GM12878 (cell line): ENCODE measurements around the gene THRA. TPM values are rescaled to one million over a fixed set of nuclear protein-coding genes. Genes with fewer than 3 reads are reported as not detected.

Source experiments
- ATAC-seq: fragments of 200-7000 bp; cut with Tn5 transposase; 3 replicates; pipeline ENCODE4 v1.9.1; 2020; ENCODE audit warnings: mild to moderate bottlenecking, moderate library complexity
- BruUV-seq: library from RNA; stranded (reverse); fragments of 400-500 nt; replicated peaks from 2 replicates; lab custom pipeline; 2021; lab: Mats Ljungman, UMichigan
- CTCF ChIA-PET: fragments of 300-600 bp; sonication (Branson Sonifier 250); formaldehyde crosslinking; extraction: SDS; loops from one replicate; lab custom pipeline; 2021; ENCODE audit warnings: inconsistent platforms; lab: Yijun Ruan, JAX
- POLR2A ChIA-PET: fragments of 350-600 bp; formaldehyde crosslinking; extraction: SDS; loops from one replicate; lab custom pipeline; 2021; ENCODE audit warnings: inconsistent platforms; lab: Charles Lee
- RAD21 ChIA-PET: fragments of 300-600 bp; sonication (Branson Sonifier 250); formaldehyde crosslinking; loops from one replicate; lab custom pipeline; 2023; ENCODE audit warnings: antibody characterized with exemption; ENCODE audit not compliant: unreplicated experiment; lab: Charles Lee
- SMC1A ChIA-PET: fragments of 300-600 bp; sonication (Branson Sonifier 250); formaldehyde crosslinking; loops from one replicate; lab custom pipeline; 2023; ENCODE audit not compliant: unreplicated experiment, uncharacterized antibody; lab: Charles Lee
- DNase-seq: peaks from one replicate; pipeline ENCODE4 v3.0.0-alpha.2; 2011; ENCODE audit warnings: low read depth, low spot score
- FAIRE-seq: peaks from 3 replicates; lab custom pipeline; 2011; peaks lifted over from hg19 to GRCh38; lab: Jason Lieb, UNC
- H2AFZ ChIP-seq: 2 replicates; pipeline ENCODE4 v1.6.0; 2011; ENCODE audit warnings: low read depth, low read length, control low read depth; ENCODE audit not compliant: control insufficient read depth
- H3K27ac ChIP-seq: 2 replicates; pipeline ENCODE4 v1.5.1; 2011; ENCODE audit warnings: control low read depth; ENCODE audit not compliant: control insufficient read depth, insufficient read depth
- H3K27me3 ChIP-seq, 2 experiments: replicated peaks in 1 of 2; 2 replicates each; pipeline versions ENCODE4 v1.6.0 to v1.6.1; 2011; ENCODE audit warnings: low read length in 1 of 2; ENCODE audit not compliant: control insufficient read depth in 2 of 2, insufficient read depth in 2 of 2
- H3K36me3 ChIP-seq, 2 experiments: 2 replicates each; pipeline ENCODE4 v1.5.1; 2011; ENCODE audit warnings: low read length in 1 of 2; ENCODE audit not compliant: control insufficient read depth in 2 of 2, insufficient read depth in 2 of 2
- H3K4me1 ChIP-seq: 2 replicates; pipeline ENCODE4 v1.6.1; 2011; ENCODE audit warnings: mild to moderate bottlenecking, low read length, moderate library complexity, mixed read lengths; ENCODE audit not compliant: control insufficient read depth, insufficient read depth
- H3K4me2 ChIP-seq: 2 replicates; pipeline ENCODE4 v1.6.0; 2011; ENCODE audit warnings: control low read depth; ENCODE audit not compliant: control insufficient read depth, insufficient read depth
- H3K4me3 ChIP-seq: fragments of 200-600 bp; sonication (generic); 2 replicates; pipeline ENCODE4 v1.5.1; 2016
- H3K79me2 ChIP-seq: 2 replicates; pipeline ENCODE4 v1.6.0; 2011; ENCODE audit warnings: low read length; ENCODE audit not compliant: control insufficient read depth, insufficient read depth
- H3K9ac ChIP-seq: 2 replicates; pipeline ENCODE4 v1.8.0; 2011; ENCODE audit warnings: low read length, control low read depth, mixed read lengths; ENCODE audit not compliant: control insufficient read depth, insufficient read depth
- H3K9me3 ChIP-seq: replicated peaks from 3 replicates; pipeline ENCODE4 v1.5.1; 2011; ENCODE audit warnings: mild to moderate bottlenecking, low read length; ENCODE audit not compliant: control insufficient read depth, insufficient read depth
- H4K20me1 ChIP-seq: 2 replicates; pipeline ENCODE4 v1.6.0; 2011; ENCODE audit not compliant: control insufficient read depth, insufficient read depth
- CBFB ChIP-seq: IDR thresholded peaks from 2 replicates; pipeline ENCODE4 v1.6.1; 2016; ENCODE audit warnings: antibody characterized with exemption, low read depth
- MXI1 ChIP-seq: fragments of 150-350 bp; IDR thresholded peaks from 2 replicates; pipeline ENCODE4 v1.6.1; 2011; ENCODE audit warnings: low read depth, mild to moderate bottlenecking, inconsistent platforms, low read length, improper control_type of control experiment
- TAF1 ChIP-seq: IDR thresholded peaks from 2 replicates; pipeline ENCODE4 v1.6.1; 2011; ENCODE audit warnings: mild to moderate bottlenecking, low read depth, low read length, borderline replicate concordance
- ZBED1 ChIP-seq: IDR thresholded peaks from 2 replicates; pipeline ENCODE4 v1.6.1; 2016; ENCODE audit warnings: borderline replicate concordance
- WGBS: methylation state at CpG from one replicate; pipeline ENCODE4 v1.1.6; 2016; ENCODE audit warnings: low lambda C conversion rate; ENCODE audit not compliant: insufficient replicate concordance, insufficient coverage; ENCODE audit errors: missing lambda C conversion rate; 5-methylcytosine and 5-hydroxymethylcytosine counted together
- in situ Hi-C: fragments of 300-500 bp; cut with MboI; formaldehyde crosslinking; loops from 9 replicates; pipeline ENCODE4 v1.14.3; 2018; ENCODE audit warnings: mixed read lengths
- intact Hi-C: fragments of 100-400 bp; cut with micrococcal nuclease; formaldehyde crosslinking; loops from one replicate; pipeline ENCODE4 v1.14.2; 2022; ENCODE audit not compliant: unreplicated experiment
- polyA plus RNA-seq, 11 experiments: library from polyadenylated mRNA; depleted of rRNA in 4 of 11; unstranded in 6 of 11; stranded (reverse) in 5 of 11; fragments of >200 nt; fragmentation: Nextera tagmentation in 4 of 11; fragmentation: Illumina TruSeq in 1 of 11; extraction: Ambion mirVana in 4 of 11; extraction: Trizol in 1 of 11; gene quantifications; 1 replicate in 1 of 11; 2 replicates in 10 of 11; pipeline versions ENCODE4 v1.2.1 to v1.2.3, GENCODE V29; 2011 to 2016; ENCODE audit warnings: inconsistent platforms in 2 of 11, missing spikeins in 2 of 11, low read depth in 1 of 11
- total RNA-seq, 4 experiments: library from RNA; depleted of rRNA in 3 of 4; stranded (reverse); fragments of >200 nt in 3 of 4; fragmentation: Illumina TruSeq in 1 of 4; extraction: Trizol in 1 of 4; gene quantifications; 2 replicates each; pipeline versions ENCODE4 v1.2.1 to v1.2.3, GENCODE V29; 2013 to 2021
- TF ChIP-seq, protein P1 (sequence below): IDR thresholded peaks from 2 replicates; pipeline ENCODE4 v1.6.1; 2012; ENCODE audit warnings: improper control_type of control experiment, low read depth, low read length; ENCODE audit not compliant: insufficient replicate concordance

The THRA gene
- total and polyA plus RNA-seq, 10 of the 15 experiments (the other 5 are each of a cell fraction or from before 2014, with no cell fraction given), result 0.03 to 2.0 (median 0.64) TPM

DNA sequence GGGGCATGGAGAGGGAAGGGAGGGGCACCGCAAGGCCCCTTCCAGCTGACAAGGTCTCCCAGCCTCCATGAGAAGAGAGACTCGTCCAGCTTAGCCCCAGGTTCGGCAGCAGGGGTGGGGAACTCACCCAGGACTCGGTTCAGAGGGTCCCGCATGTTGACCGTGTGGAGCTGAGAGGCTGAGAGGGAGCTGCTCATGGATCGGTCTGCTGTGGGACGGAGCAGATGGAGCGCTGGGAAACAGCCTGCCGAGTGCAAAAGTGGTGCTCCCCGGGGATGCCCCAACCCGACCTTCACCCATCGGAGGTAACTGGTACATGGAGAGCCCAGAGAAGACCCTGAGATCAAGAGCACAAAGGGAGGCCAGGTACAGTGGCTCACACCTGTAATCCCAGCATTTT, 42.6 kb upstream of the THRA start:
- BruUV-seq, result no TSS peak
- Histone ChIP-seq H3K36me3 (peaks cover 4 to 10% of the 10 kb centered on the region in 2 experiments; a peak in 3 of 4 replicates), H3K79me2 (no peaks in the 10 kb centered on the region), H3K4me2 (no peak overlapping the region), H3K27ac (no peak overlapping the region), H3K4me3 (no peak overlapping the region), H2AFZ (no peak overlapping the region), H3K9ac (no peak overlapping the region), H3K4me1 (peaks cover 4% of the 10 kb centered on the region), H4K20me1 (no peaks in the 10 kb centered on the region), H3K27me3 (no peaks in the 10 kb centered on the region), H3K9me3 (no peaks in the 10 kb centered on the region)
- intact Hi-C loops (no loop called here), in situ Hi-C loops (loop anchor here (25.0 kb wide), 1 partner anchor 267 kb away; the partner anchor contains the start of gene CDC6)
- FAIRE-seq (no peak), DNase-seq (no peak), ATAC-seq (no peak)
- ChIA-PET SMC1A (no interaction called here), CTCF (no interaction called here), RAD21 (no interaction called here), POLR2A (interaction anchor here (0.5 kb wide), 1 partner anchor 24 kb away, joined by 6 read pairs; no protein-coding TSS in a partner anchor)
- WGBS, result 85% methylated on average over 13 of the region's 13 CpGs
- no peak for TF ChIP-seq ZBED1

DNA sequence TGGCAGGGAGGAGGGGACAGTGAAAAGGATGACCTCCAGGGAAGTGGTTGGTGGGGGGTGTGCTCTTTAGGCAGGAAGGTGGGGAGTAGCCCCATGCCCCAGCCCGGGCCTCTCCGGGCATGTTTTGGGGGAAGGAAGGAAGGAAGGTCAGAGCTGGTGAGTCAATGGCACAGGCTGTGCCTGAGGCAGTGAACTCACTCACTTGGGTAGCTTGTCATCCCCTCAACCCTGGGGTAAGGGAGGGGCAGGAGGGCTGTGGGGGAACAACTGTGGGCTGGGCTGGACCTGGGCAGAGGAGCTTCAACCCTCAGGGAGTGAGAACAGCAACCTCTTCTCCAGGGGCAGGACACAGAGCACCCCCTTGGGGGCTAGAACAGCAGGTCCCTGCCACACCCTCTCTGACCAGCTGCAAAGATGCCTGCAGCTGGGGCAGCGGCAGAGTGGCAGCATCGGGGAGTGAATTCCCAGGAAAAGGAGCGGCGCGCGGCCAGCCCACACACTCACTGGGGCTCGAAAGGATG, 41.3 kb upstream of the THRA start:
- CTCF ChIA-PET, result interaction anchor here (1.0 to 1.4 kb wide), 3 partner anchors 53 to 154 kb away, joined by 3 read pairs; no protein-coding TSS in a partner anchor
- intact Hi-C loops, result no loop called here
- Histone ChIP-seq H3K36me3 (peaks cover 12 to 14% of the 10 kb centered on the region in 2 experiments; a peak in 3 of 4 replicates), H3K9ac (no peak overlapping the region), H3K4me1 (no peaks in the 10 kb centered on the region), H3K79me2 (no peaks in the 10 kb centered on the region), H3K4me2 (no peak overlapping the region), H3K27ac (no peak overlapping the region), H3K27me3 (no peaks in the 10 kb centered on the region), H3K4me3 (no peak overlapping the region), H4K20me1 (no peaks in the 10 kb centered on the region), H3K9me3 (no peaks in the 10 kb centered on the region), H2AFZ (no peak overlapping the region)
- SMC1A ChIA-PET, result interaction anchor here (1.1 to 1.5 kb wide), 2 partner anchors 147 to 149 kb away, joined by 3 to 4 read pairs; no protein-coding TSS in a partner anchor
- BruUV-seq, result no TSS peak
- POLR2A ChIA-PET, result interaction anchor here (0.9 kb wide), 1 partner anchor 91 kb away, joined by 3 read pairs; no protein-coding TSS in a partner anchor
- in situ Hi-C loops, result loop anchor here (25.0 kb wide), 1 partner anchor 266 kb away; the partner anchor contains the start of gene CDC6
- RAD21 ChIA-PET, result interaction anchor here (1.6 kb wide), 1 partner anchor 9 kb away, joined by 3 read pairs; no protein-coding TSS in a partner anchor
- no peak for FAIRE-seq
- no peak for ATAC-seq
- 93% methylated on average over 9 of the region's 9 CpGs for WGBS
- TF ChIP-seq, protein P1, sequence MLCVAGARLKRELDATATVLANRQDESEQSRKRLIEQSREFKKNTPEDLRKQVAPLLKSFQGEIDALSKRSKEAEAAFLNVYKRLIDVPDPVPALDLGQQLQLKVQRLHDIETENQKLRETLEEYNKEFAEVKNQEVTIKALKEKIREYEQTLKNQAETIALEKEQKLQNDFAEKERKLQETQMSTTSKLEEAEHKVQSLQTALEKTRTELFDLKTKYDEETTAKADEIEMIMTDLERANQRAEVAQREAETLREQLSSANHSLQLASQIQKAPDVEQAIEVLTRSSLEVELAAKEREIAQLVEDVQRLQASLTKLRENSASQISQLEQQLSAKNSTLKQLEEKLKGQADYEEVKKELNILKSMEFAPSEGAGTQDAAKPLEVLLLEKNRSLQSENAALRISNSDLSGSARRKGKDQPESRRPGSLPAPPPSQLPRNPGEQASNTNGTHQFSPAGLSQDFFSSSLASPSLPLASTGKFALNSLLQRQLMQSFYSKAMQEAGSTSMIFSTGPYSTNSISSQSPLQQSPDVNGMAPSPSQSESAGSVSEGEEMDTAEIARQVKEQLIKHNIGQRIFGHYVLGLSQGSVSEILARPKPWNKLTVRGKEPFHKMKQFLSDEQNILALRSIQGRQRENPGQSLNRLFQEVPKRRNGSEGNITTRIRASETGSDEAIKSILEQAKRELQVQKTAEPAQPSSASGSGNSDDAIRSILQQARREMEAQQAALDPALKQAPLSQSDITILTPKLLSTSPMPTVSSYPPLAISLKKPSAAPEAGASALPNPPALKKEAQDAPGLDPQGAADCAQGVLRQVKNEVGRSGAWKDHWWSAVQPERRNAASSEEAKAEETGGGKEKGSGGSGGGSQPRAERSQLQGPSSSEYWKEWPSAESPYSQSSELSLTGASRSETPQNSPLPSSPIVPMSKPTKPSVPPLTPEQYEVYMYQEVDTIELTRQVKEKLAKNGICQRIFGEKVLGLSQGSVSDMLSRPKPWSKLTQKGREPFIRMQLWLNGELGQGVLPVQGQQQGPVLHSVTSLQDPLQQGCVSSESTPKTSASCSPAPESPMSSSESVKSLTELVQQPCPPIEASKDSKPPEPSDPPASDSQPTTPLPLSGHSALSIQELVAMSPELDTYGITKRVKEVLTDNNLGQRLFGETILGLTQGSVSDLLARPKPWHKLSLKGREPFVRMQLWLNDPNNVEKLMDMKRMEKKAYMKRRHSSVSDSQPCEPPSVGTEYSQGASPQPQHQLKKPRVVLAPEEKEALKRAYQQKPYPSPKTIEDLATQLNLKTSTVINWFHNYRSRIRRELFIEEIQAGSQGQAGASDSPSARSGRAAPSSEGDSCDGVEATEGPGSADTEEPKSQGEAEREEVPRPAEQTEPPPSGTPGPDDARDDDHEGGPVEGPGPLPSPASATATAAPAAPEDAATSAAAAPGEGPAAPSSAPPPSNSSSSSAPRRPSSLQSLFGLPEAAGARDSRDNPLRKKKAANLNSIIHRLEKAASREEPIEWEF, result no peak
- no peak for TF ChIP-seq CBFB
- TF ChIP-seq MXI1, result no peak
- TF ChIP-seq TAF1, result no peak
- no peak for DNase-seq
